HG02981 (cell line): ENCODE results near the gene EXOSC10.
"Not testable (repeated sequence)": the region's sequence is repeated elsewhere in the genome, so short reads cannot be mapped to it uniquely, and the experiment has no call there.

ENCODE experiments used
- ATAC-seq: cut with Tn5 transposase; IDR thresholded peaks from one replicate; pipeline ENCODE4 v1.9.1; 2021; ENCODE audit warnings: mild to moderate bottlenecking, moderate library complexity; ENCODE audit not compliant: unreplicated experiment

Gene EXOSC10

GRCh38 chr1:11023201-11023600, 76.5 kb downstream of the EXOSC10 start:
- no peak for ATAC-seq

- no peak for ATAC-seq
These were observed 79.7 kb downstream of the EXOSC10 start for GRCh38 chr1:11019971-11020370.

GRCh38 chr1:11019358-11019757, 80.3 kb downstream of the EXOSC10 start:
- not testable (repeated sequence) for ATAC-seq
